Hepatocyte (in vitro differentiated cells): ENCODE data around the gene APOL1. TPM values are rescaled to one million over a fixed set of nuclear protein-coding genes. Genes with fewer than 3 reads are reported as not detected.

Experiments
- DNase-seq: peaks from one replicate; pipeline ENCODE4 v3.0.0-alpha.2; 2016; ENCODE audit warnings: low spot score
- H2AFZ ChIP-seq: fragments of 200-600 bp; sonication (generic); 2 replicates; pipeline ENCODE4 v1.6.0; 2016; ENCODE audit warnings: antibody characterized with exemption, mild to moderate bottlenecking
- H3K27ac ChIP-seq: fragments of 200-600 bp; sonication (generic); 2 replicates; pipeline ENCODE4 v1.5.1; 2016; ENCODE audit warnings: mild to moderate bottlenecking
- H3K27me3 ChIP-seq: fragments of 200-600 bp; sonication (generic); 2 replicates; pipeline ENCODE4 v1.6.1; 2016
- H3K36me3 ChIP-seq: fragments of 200-600 bp; sonication (generic); replicated peaks from 2 replicates; pipeline ENCODE4 v1.5.1; 2016; ENCODE audit warnings: low read depth; ENCODE audit not compliant: insufficient read depth
- H3K4me1 ChIP-seq: fragments of 200-600 bp; sonication (generic); 2 replicates; pipeline ENCODE4 v1.5.1; 2016; ENCODE audit warnings: mild to moderate bottlenecking, moderate library complexity; ENCODE audit not compliant: insufficient read depth
- H3K4me2 ChIP-seq: fragments of 200-600 bp; sonication (generic); 2 replicates; pipeline ENCODE4 v1.6.0; 2016
- H3K4me3 ChIP-seq: fragments of 200-600 bp; sonication (generic); 2 replicates; pipeline ENCODE4 v1.5.1; 2016; ENCODE audit warnings: mild to moderate bottlenecking
- H3K79me2 ChIP-seq: fragments of 200-600 bp; sonication (generic); 2 replicates; pipeline ENCODE4 v1.6.0; 2017; ENCODE audit warnings: mild to moderate bottlenecking
- H3K9me2 ChIP-seq: fragments of 200-600 bp; sonication (generic); replicated peaks from 2 replicates; pipeline ENCODE4 v1.6.0; 2017; ENCODE audit warnings: mild to moderate bottlenecking; ENCODE audit not compliant: insufficient read depth
- H3K9me3 ChIP-seq: fragments of 200-600 bp; sonication (generic); 2 replicates; pipeline ENCODE4 v1.5.1; 2016; ENCODE audit warnings: low read depth, mild to moderate bottlenecking
- H4K20me1 ChIP-seq: fragments of 200-600 bp; sonication (generic); 2 replicates; pipeline ENCODE4 v1.6.0; 2016; ENCODE audit warnings: mild to moderate bottlenecking; ENCODE audit not compliant: insufficient read depth, poor library complexity, severe bottlenecking
- CTCF ChIP-seq: fragments of 200-600 bp; sonication (generic); IDR thresholded peaks from 2 replicates; pipeline ENCODE4 v1.5.1; 2016; ENCODE audit warnings: antibody characterized with exemption, mild to moderate bottlenecking; ENCODE audit not compliant: poor library complexity
- EZH2 ChIP-seq: fragments of 200-600 bp; sonication (generic); IDR thresholded peaks from 2 replicates; pipeline ENCODE4 v1.6.1; 2016; ENCODE audit warnings: antibody characterized with exemption, mild to moderate bottlenecking, borderline replicate concordance
- EZH2phosphoT487 ChIP-seq: fragments of 200-600 bp; sonication (generic); IDR thresholded peaks from one replicate; pipeline ENCODE4 v1.6.1; 2018; ENCODE audit warnings: antibody characterized with exemption, mild to moderate bottlenecking, low read depth, moderate library complexity; ENCODE audit not compliant: unreplicated experiment, severe bottlenecking
- WGBS: methylation state at CpG from one replicate; pipeline ENCODE4 v1.1.6; 2016; ENCODE audit warnings: low lambda C conversion rate; ENCODE audit errors: missing lambda C conversion rate; 5-methylcytosine and 5-hydroxymethylcytosine counted together
- polyA plus RNA-seq: library from polyadenylated mRNA; unstranded; fragments of >200 nt; fragmentation: Nextera tagmentation; extraction: Ambion mirVana; gene quantifications from 2 replicates; pipeline ENCODE4 v1.2.1, GENCODE V29; 2016
- total RNA-seq: library from RNA; depleted of rRNA; stranded (reverse); fragments of >200 nt; gene quantifications from 2 replicates; pipeline ENCODE4 v1.2.3, GENCODE V29; 2014

APOL1 gene
- total and polyA plus RNA-seq, 2 experiments from 2014 or later, result 6.4 to 7.3 TPM

DNA sequence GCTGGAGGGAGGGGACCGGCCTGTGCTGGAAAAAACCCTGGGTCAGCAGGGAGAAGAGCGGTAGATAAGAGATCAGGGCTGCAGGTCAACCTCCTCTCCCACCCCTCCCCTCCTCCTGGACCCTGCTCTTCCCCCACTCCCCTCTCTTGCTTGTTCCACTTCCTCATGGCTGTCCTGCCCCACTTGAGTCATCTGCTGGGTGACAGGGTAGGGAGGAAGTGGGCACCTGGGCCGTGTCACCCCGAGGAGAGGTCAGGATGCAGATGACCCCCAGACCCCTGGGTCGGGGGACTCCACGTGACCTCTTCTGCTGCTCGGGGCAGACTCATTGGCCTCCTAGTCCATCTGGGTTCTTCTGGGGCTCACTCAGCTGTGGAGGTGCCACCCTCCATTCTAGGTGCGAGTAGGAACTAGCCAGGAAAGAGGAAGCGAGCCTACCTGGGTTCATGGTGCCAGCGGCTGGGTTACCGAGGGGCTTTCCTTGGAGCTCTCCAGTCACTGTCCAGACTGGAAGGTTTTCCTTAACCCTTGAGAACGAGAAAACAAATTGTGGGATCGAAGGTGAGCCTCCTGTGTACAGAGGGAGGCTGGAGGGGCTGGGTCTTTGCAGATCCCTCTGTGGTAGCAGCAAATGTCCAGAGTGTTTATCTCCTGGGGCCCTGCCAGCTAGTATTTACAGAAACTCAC lies 20.1 kb upstream of the APOL1 start:
- peaks cover 8% of the 10 kb centered on the region for H3K4me1 ChIP-seq
- H3K79me2 ChIP-seq, result peaks cover 29% of the 10 kb centered on the region
- no peaks in the 10 kb centered on the region for H3K9me3 ChIP-seq
- no peak overlapping the region for H3K4me3 ChIP-seq
- no peak overlapping the region for H3K27ac ChIP-seq
- H4K20me1 ChIP-seq, result no peaks in the 10 kb centered on the region
- DNase-seq, result no peak
- no peak overlapping the region for H3K4me2 ChIP-seq
- no peak overlapping the region for H2AFZ ChIP-seq
- 90% methylated on average over 13 of the region's 13 CpGs for WGBS
- no peaks in the 10 kb centered on the region for H3K36me3 ChIP-seq
- no peaks in the 10 kb centered on the region for H3K27me3 ChIP-seq
- no peaks in the 10 kb centered on the region for H3K9me2 ChIP-seq
- no peak for TF ChIP-seq EZH2
- TF ChIP-seq EZH2phosphoT487, result no peak
- TF ChIP-seq CTCF, result no peak

DNA sequence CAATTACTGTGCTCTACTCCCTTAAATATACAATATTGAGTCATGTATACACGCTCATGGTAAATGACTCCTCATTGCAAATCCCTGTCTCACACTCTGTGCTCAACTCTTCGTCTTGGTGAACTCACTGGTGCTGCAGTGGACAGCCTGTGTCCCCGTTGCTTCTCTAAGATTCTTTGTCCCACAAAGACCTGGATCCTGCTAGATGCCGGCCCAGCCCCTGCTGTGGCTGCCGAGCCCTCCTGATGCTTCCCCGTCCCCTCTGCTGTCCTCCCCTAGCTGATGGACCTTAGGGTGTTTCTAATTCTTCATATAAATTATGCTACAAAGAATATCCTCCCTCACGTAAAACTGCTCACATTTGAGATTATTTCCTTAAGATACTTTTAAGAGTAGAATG lies 19.1 kb upstream of the APOL1 start:
- no peak overlapping the region for H3K27ac ChIP-seq
- no peaks in the 10 kb centered on the region for H4K20me1 ChIP-seq
- H3K9me3 ChIP-seq, result no peaks in the 10 kb centered on the region
- peaks cover 39% of the 10 kb centered on the region for H3K79me2 ChIP-seq
- H3K36me3 ChIP-seq, result no peaks in the 10 kb centered on the region
- H2AFZ ChIP-seq, result no peak overlapping the region
- H3K4me3 ChIP-seq, result no peak overlapping the region
- TF ChIP-seq CTCF, result no peak
- no peak for TF ChIP-seq EZH2
- TF ChIP-seq EZH2phosphoT487, result no peak
- H3K27me3 ChIP-seq, result no peaks in the 10 kb centered on the region
- no peak overlapping the region for H3K4me2 ChIP-seq
- H3K4me1 ChIP-seq, result peaks cover 13% of the 10 kb centered on the region
- H3K9me2 ChIP-seq, result no peaks in the 10 kb centered on the region
- no peak for DNase-seq
- WGBS, result 89% methylated on average over 7 of the region's 7 CpGs

GRCh38 chr22:36234213-36234612 lies 18.7 kb upstream of the APOL1 start:
- no peak for DNase-seq
- Histone ChIP-seq H3K4me1 (peaks cover 13% of the 10 kb centered on the region), H4K20me1 (no peaks in the 10 kb centered on the region), H3K36me3 (no peaks in the 10 kb centered on the region), H3K79me2 (peaks cover 39% of the 10 kb centered on the region), H3K27ac (no peak overlapping the region), H3K4me2 (no peak overlapping the region), H3K4me3 (no peak overlapping the region), H2AFZ (no peak overlapping the region), H3K9me2 (no peaks in the 10 kb centered on the region), H3K27me3 (no peaks in the 10 kb centered on the region), H3K9me3 (no peaks in the 10 kb centered on the region)
- TF ChIP-seq CTCF (no peak), EZH2phosphoT487 (no peak), EZH2 (no peak)
- 59% methylated on average over 2 of the region's 2 CpGs for WGBS
